Osteocyte (in vitro differentiated cells): ENCODE data around the gene FAM177B. TPM values are rescaled to one million over a fixed set of nuclear protein-coding genes. Genes with fewer than 3 reads are reported as not detected.
"Not testable (repeated sequence)": the region's sequence is repeated elsewhere in the genome, so short reads cannot be mapped to it uniquely, and the experiment has no call there.

Experiments used
- DNase-seq: peaks from one replicate; pipeline ENCODE4 v3.0.0; 2021; ENCODE audit warnings: mixed read lengths; ENCODE audit not compliant: unreplicated experiment; ENCODE audit errors: extremely low spot score
- H3K27ac Mint-ChIP-seq: one replicate; pipeline ENCODE4 v1.8.0; 2021; ENCODE audit warnings: mild to moderate bottlenecking, mixed read lengths; ENCODE audit not compliant: unreplicated experiment
- H3K27me3 Mint-ChIP-seq: one replicate; pipeline ENCODE4 v1.8.0; 2021; ENCODE audit warnings: mixed read lengths; ENCODE audit not compliant: unreplicated experiment
- H3K36me3 Mint-ChIP-seq: one replicate; pipeline ENCODE4 v1.8.0; 2021; ENCODE audit warnings: mixed read lengths; ENCODE audit not compliant: unreplicated experiment
- H3K4me1 Mint-ChIP-seq: one replicate; pipeline ENCODE4 v1.8.0; 2021; ENCODE audit warnings: mixed read lengths; ENCODE audit not compliant: unreplicated experiment
- H3K4me3 Mint-ChIP-seq: one replicate; pipeline ENCODE4 v1.8.0; 2021; ENCODE audit warnings: mild to moderate bottlenecking, moderate library complexity, mixed read lengths; ENCODE audit not compliant: unreplicated experiment
- H3K9me3 Mint-ChIP-seq: one replicate; pipeline ENCODE4 v1.8.0; 2021; ENCODE audit warnings: mixed read lengths; ENCODE audit not compliant: unreplicated experiment
- CTCF ChIP-seq: fragments of 200-600 bp; sonication (generic); IDR thresholded peaks from 2 replicates; pipeline ENCODE4 v1.5.0; 2021; ENCODE audit warnings: antibody characterized with exemption, mild to moderate bottlenecking, moderate library complexity
- total RNA-seq: library from RNA; stranded (reverse); gene quantifications from 2 replicates; pipeline ENCODE4 v1.2.1, GENCODE V29; 2021

Gene FAM177B
- total RNA-seq, 1 donor from 2014 or later: not detected

- H3K27ac Mint-ChIP-seq: no peak overlapping the region
- no peak for DNase-seq
- H3K36me3 Mint-ChIP-seq: peaks cover 2% of the 10 kb centered on the region
- H3K27me3 Mint-ChIP-seq: no peaks in the 10 kb centered on the region
- H3K4me1 Mint-ChIP-seq: no peaks in the 10 kb centered on the region
- TF ChIP-seq CTCF: no peak
- no peak overlapping the region for H3K4me3 Mint-ChIP-seq
- H3K9me3 Mint-ChIP-seq: no peaks in the 10 kb centered on the region
Measured at GRCh38 chr1:222739465-222739864, 2.5 kb downstream of the FAM177B start.

GRCh38 chr1:222739929-222740328, 2.9 kb downstream of the FAM177B start:
- DNase-seq: no peak
- Mint-ChIP-seq H3K27ac (no peak overlapping the region), H3K27me3 (peaks cover 2% of the 10 kb centered on the region), H3K9me3 (no peaks in the 10 kb centered on the region), H3K4me1 (no peaks in the 10 kb centered on the region), H3K36me3 (no peaks in the 10 kb centered on the region), H3K4me3 (no peak overlapping the region)
- no peak for TF ChIP-seq CTCF

GRCh38 chr1:222741630-222742457, 4.8 kb downstream of the FAM177B start:
- H3K36me3 Mint-ChIP-seq, H3K4me3 Mint-ChIP-seq, H3K4me1 Mint-ChIP-seq, H3K27me3 Mint-ChIP-seq, H3K9me3 Mint-ChIP-seq, H3K27ac Mint-ChIP-seq, DNase-seq: not testable (repeated sequence)

GRCh38 chr1:222749927-222750326, 12.9 kb downstream of the FAM177B start:
- Mint-ChIP-seq H3K27me3 (peaks cover 22% of the 10 kb centered on the region), H3K36me3 (no peaks in the 10 kb centered on the region), H3K27ac (no peak overlapping the region), H3K4me1 (peaks cover 4% of the 10 kb centered on the region), H3K4me3 (no peak overlapping the region), H3K9me3 (no peaks in the 10 kb centered on the region)
- no peak for DNase-seq
- no peak for TF ChIP-seq CTCF

- TF ChIP-seq CTCF: no peak
- Mint-ChIP-seq H3K4me3 (no peak overlapping the region), H3K9me3 (no peaks in the 10 kb centered on the region), H3K27me3 (peaks cover 21% of the 10 kb centered on the region), H3K27ac (no peak overlapping the region), H3K36me3 (no peaks in the 10 kb centered on the region), H3K4me1 (peaks cover 4% of the 10 kb centered on the region)
- no peak for DNase-seq
Measured at GRCh38 chr1:222750651-222751050, 13.6 kb downstream of the FAM177B start.
